Subcutaneous abdominal adipose tissue (tissue), 5 donors: ENCODE measurements around the gene TBC1D12.

Experiments used
- H3K27ac ChIP-seq: one replicate; pipeline ENCODE4 v1.7.0; 2013; ENCODE audit warnings: low read depth, mild to moderate bottlenecking, inconsistent platforms, low read length, moderate library complexity
- H3K27me3 ChIP-seq, 5 donors: one replicate each; pipeline ENCODE4 v1.7.0; 2013; ENCODE audit warnings: low read length in 5 of 5, inconsistent platforms in 1 of 5; ENCODE audit not compliant: control insufficient read depth in 5 of 5, insufficient read depth in 4 of 5
- H3K36me3 ChIP-seq, 5 donors: one replicate each; pipeline ENCODE4 v1.7.0; 2013; ENCODE audit warnings: low read length in 5 of 5; ENCODE audit not compliant: control insufficient read depth in 5 of 5, insufficient read depth in 5 of 5
- H3K4me1 ChIP-seq, 5 donors: one replicate each; pipeline ENCODE4 v1.7.0; 2013; ENCODE audit warnings: low read length in 5 of 5, mild to moderate bottlenecking in 3 of 5, moderate library complexity in 1 of 5; ENCODE audit not compliant: control insufficient read depth in 5 of 5, insufficient read depth in 5 of 5
- H3K4me3 ChIP-seq, 5 donors: one replicate each; pipeline ENCODE4 v1.7.0; 2013; ENCODE audit warnings: low read length in 5 of 5, low read depth in 1 of 5
- H3K9ac ChIP-seq, 5 donors: one replicate each; pipeline ENCODE4 v1.7.0; 2013; ENCODE audit warnings: low read length in 5 of 5, mild to moderate bottlenecking in 4 of 5, moderate library complexity in 3 of 5
- H3K9me3 ChIP-seq, 5 donors: one replicate each; pipeline ENCODE4 v1.7.0; 2013; ENCODE audit warnings: low read length in 5 of 5; ENCODE audit not compliant: control insufficient read depth in 5 of 5
- donor health status: healthy.
- donor health status: healthy.
- donor health status: healthy.
- donor health status: healthy.
- donor health status: healthy.

Gene TBC1D12

GRCh38 chr10:94481410-94481809 is 79.1 kb downstream of the TBC1D12 start:
- Histone ChIP-seq H3K9ac (no peak overlapping the region), H3K27ac (no peak overlapping the region), H3K36me3 (peaks cover 0 to 13% (median 6%) of the 10 kb centered on the region in 5 donors), H3K27me3 (no peaks in the 10 kb centered on the region), H3K4me1 (no peaks in the 10 kb centered on the region), H3K9me3 (peaks cover 0 to 6% (median 3%) of the 10 kb centered on the region in 5 donors), H3K4me3 (no peak overlapping the region)

- Histone ChIP-seq H3K4me1 (peaks cover 0 to 3% (median 1%) of the 10 kb centered on the region in 5 donors), H3K4me3 (no peak overlapping the region), H3K36me3 (peaks cover 0 to 6% (median 0%) of the 10 kb centered on the region in 5 donors), H3K27me3 (no peaks in the 10 kb centered on the region), H3K27ac (no peak overlapping the region), H3K9me3 (peaks cover 0 to 6% (median 3%) of the 10 kb centered on the region in 5 donors), H3K9ac (no peak overlapping the region)
These were observed 81.6 kb downstream of the TBC1D12 start for GRCh38 chr10:94483970-94484369.

GRCh38 chr10:94485094-94485493 is 82.8 kb downstream of the TBC1D12 start:
- peaks cover 0 to 9% (median 7%) of the 10 kb centered on the region in 5 donors for H3K4me1 ChIP-seq
- no peak overlapping the region for H3K27ac ChIP-seq
- no peak overlapping the region for H3K9ac ChIP-seq
- peaks cover 0 to 6% (median 3%) of the 10 kb centered on the region in 5 donors for H3K9me3 ChIP-seq
- H3K36me3 ChIP-seq: peaks cover 0 to 6% (median 0%) of the 10 kb centered on the region in 5 donors
- no peaks in the 10 kb centered on the region for H3K27me3 ChIP-seq
- H3K4me3 ChIP-seq: no peak overlapping the region

- no peak overlapping the region for H3K27ac ChIP-seq
- no peaks in the 10 kb centered on the region for H3K36me3 ChIP-seq
- H3K9me3 ChIP-seq: peaks cover 0 to 6% (median 3%) of the 10 kb centered on the region in 5 donors
- no peak overlapping the region for H3K9ac ChIP-seq
- no peaks in the 10 kb centered on the region for H3K27me3 ChIP-seq
- H3K4me3 ChIP-seq: no peak overlapping the region
- peaks cover 0 to 16% (median 7%) of the 10 kb centered on the region in 5 donors for H3K4me1 ChIP-seq
These were observed 85.2 kb downstream of the TBC1D12 start for GRCh38 chr10:94487575-94487974.

GRCh38 chr10:94489107-94489506 is 86.8 kb downstream of the TBC1D12 start:
- Histone ChIP-seq H3K9ac (no peak overlapping the region), H3K4me1 (peaks cover 0 to 16% (median 7%) of the 10 kb centered on the region in 5 donors), H3K36me3 (no peaks in the 10 kb centered on the region), H3K27ac (no peak overlapping the region), H3K9me3 (peaks cover 0 to 3% (median 0%) of the 10 kb centered on the region in 5 donors), H3K4me3 (no peak overlapping the region), H3K27me3 (no peaks in the 10 kb centered on the region)

- Histone ChIP-seq H3K4me3 (no peak overlapping the region), H3K36me3 (no peaks in the 10 kb centered on the region), H3K9ac (no peak overlapping the region), H3K27me3 (no peaks in the 10 kb centered on the region), H3K9me3 (no peaks in the 10 kb centered on the region), H3K4me1 (peaks cover 0 to 16% (median 7%) of the 10 kb centered on the region in 5 donors), H3K27ac (no peak overlapping the region)
These were observed 87.8 kb downstream of the TBC1D12 start for GRCh38 chr10:94489976-94490788.

- Histone ChIP-seq H3K9me3 (no peaks in the 10 kb centered on the region), H3K4me3 (no peak overlapping the region), H3K9ac (no peak overlapping the region), H3K27me3 (no peaks in the 10 kb centered on the region), H3K27ac (no peak overlapping the region), H3K36me3 (no peaks in the 10 kb centered on the region), H3K4me1 (peaks cover 0 to 16% (median 7%) of the 10 kb centered on the region in 5 donors)
These were observed 88.4 kb downstream of the TBC1D12 start for GRCh38 chr10:94490789-94491039.

GRCh38 chr10:94493463-94493862 is 91.1 kb downstream of the TBC1D12 start:
- Histone ChIP-seq H3K4me1 (peaks cover 0 to 16% (median 7%) of the 10 kb centered on the region in 5 donors), H3K36me3 (no peaks in the 10 kb centered on the region), H3K27ac (no peak overlapping the region), H3K9me3 (no peaks in the 10 kb centered on the region), H3K27me3 (no peaks in the 10 kb centered on the region), H3K4me3 (no peak overlapping the region), H3K9ac (no peak overlapping the region)

- Histone ChIP-seq H3K27me3 (no peaks in the 10 kb centered on the region), H3K9ac (no peak overlapping the region), H3K27ac (no peak overlapping the region), H3K4me1 (peaks cover 0 to under 1% (median 0%) of the 10 kb centered on the region in 5 donors), H3K9me3 (no peaks in the 10 kb centered on the region), H3K36me3 (peaks cover 0 to 4% (median 0%) of the 10 kb centered on the region in 5 donors), H3K4me3 (no peak overlapping the region)
These were observed 93.7 kb downstream of the TBC1D12 start for GRCh38 chr10:94496010-94496409.

- no peaks in the 10 kb centered on the region for H3K9me3 ChIP-seq
- no peak overlapping the region for H3K9ac ChIP-seq
- H3K27ac ChIP-seq: no peak overlapping the region
- no peaks in the 10 kb centered on the region for H3K4me1 ChIP-seq
- peaks cover 0 to 4% (median 0%) of the 10 kb centered on the region in 5 donors for H3K36me3 ChIP-seq
- H3K4me3 ChIP-seq: no peak overlapping the region
- no peaks in the 10 kb centered on the region for H3K27me3 ChIP-seq
These were observed 94.3 kb downstream of the TBC1D12 start for GRCh38 chr10:94496646-94497045.
